GM10248 (cell line): Measurements from ENCODE around the gene CUL5.

Source experiments
- CTCF ChIA-PET: fragments of 300-600 bp; sonication (Branson Sonifier 250); formaldehyde crosslinking; extraction: SDS; loops from one replicate; lab custom pipeline; 2021; ENCODE audit warnings: antibody characterized with exemption; lab: Yijun Ruan, JAX
- POLR2A ChIA-PET: fragments of 350-650 bp; sonication (Branson Sonifier 250); formaldehyde crosslinking; extraction: SDS; loops from one replicate; lab custom pipeline; 2020; ENCODE audit warnings: antibody characterized with exemption; lab: Yijun Ruan, JAX
- DNase-seq: peaks from one replicate; pipeline ENCODE4 v3.0.0; 2012; ENCODE audit errors: extremely low spot score
- CTCF ChIP-seq: IDR thresholded peaks from 2 replicates; pipeline ENCODE4 v1.5.1; 2012; ENCODE audit warnings: mild to moderate bottlenecking, low read depth; ENCODE audit errors: extremely low read depth, missing control alignments, control extremely low read depth

The CUL5 gene

GRCh38 chr11:108048269-108048668 lies 39.6 kb downstream of the CUL5 start:
- TF ChIP-seq CTCF: no peak
- POLR2A ChIA-PET: no interaction called here
- DNase-seq: no peak
- CTCF ChIA-PET: no interaction called here

GRCh38 chr11:108062336-108062735 lies 53.6 kb downstream of the CUL5 start:
- ChIA-PET CTCF (no interaction called here), POLR2A (no interaction called here)
- no peak for TF ChIP-seq CTCF
- DNase-seq: no peak

- POLR2A ChIA-PET: no interaction called here
- no peak for DNase-seq
- CTCF ChIA-PET: interaction anchor here (0.9 kb wide), 1 partner anchor 25 kb away, joined by 3 read pairs; no protein-coding TSS in a partner anchor
- no peak for TF ChIP-seq CTCF
Measured at GRCh38 chr11:108063410-108063809, 54.7 kb downstream of the CUL5 start.

- no peak for TF ChIP-seq CTCF
- ChIA-PET CTCF (no interaction called here), POLR2A (no interaction called here)
- DNase-seq: peak; percentile 13
Measured at GRCh38 chr11:108069947-108070346, 61.2 kb downstream of the CUL5 start.

- ChIA-PET POLR2A (no interaction called here), CTCF (interaction anchor here (1.5 to 5.4 kb wide), 2 partner anchors 10 to 18 kb away, joined by 3 to 32 read pairs; no protein-coding TSS in a partner anchor)
- no peak for DNase-seq
- no peak for TF ChIP-seq CTCF
Measured at GRCh38 chr11:108084811-108085210, 76.1 kb downstream of the CUL5 start.

- no peak for DNase-seq
- TF ChIP-seq CTCF: no peak
- POLR2A ChIA-PET: no interaction called here
- CTCF ChIA-PET: interaction anchor here (1.1 to 1.9 kb wide), 4 partner anchors 11 to 32 kb away, joined by 3 to 6 read pairs (median 4); no protein-coding TSS in a partner anchor
Measured at GRCh38 chr11:108085672-108086071, 77.0 kb downstream of the CUL5 start.
